Fibroblast of skin of right quadriceps (primary cell): Measurements from ENCODE around the gene SIRT6.
A peak's percentile ranks its signal among the peaks of the same experiment; 100 is the strongest.
"Not testable (repeated sequence)": the region's sequence is repeated elsewhere in the genome, so short reads cannot be mapped to it uniquely, and the experiment has no call there.

Source experiments
- DNase-seq: peaks from one replicate; pipeline ENCODE4 v3.0.0-alpha.2; 2013

Gene SIRT6

GRCh38 chr19:4182084-4182810 lies at the start of gene SIRT6, which contains the start of gene ANKRD24:
Gene SIRT6 (minus strand): TSS chr19:4182563. CDS start chr19:4182539, 24 bp downstream.
Gene ANKRD24 (plus strand): TSS chr19:4182689. CDS start chr19:4186426, 3,737 bp downstream.
- peak; percentile 94 for DNase-seq

DNA sequence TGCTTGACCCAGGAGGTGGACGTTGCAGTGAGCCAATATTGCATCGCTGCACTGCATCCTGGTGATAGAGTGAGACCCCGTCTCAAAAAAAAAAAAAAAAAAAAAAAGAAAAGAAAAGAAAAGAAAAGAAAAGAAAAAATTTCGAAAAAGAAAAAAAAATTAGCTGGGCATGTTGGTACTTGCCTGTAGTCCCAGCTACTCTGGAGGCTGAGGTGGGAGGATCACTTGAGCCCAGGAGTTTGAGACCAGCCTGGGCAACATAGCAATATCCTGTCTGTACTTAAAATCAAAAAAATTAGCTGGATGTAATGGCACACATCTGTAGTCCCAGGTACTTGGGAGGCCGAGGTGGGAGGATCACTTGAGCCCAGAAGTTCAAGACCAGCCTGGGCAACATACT lies 49.8 kb upstream of the SIRT6 start:
- not testable (repeated sequence) for DNase-seq

- DNase-seq, result not testable (repeated sequence)
These were observed 49.2 kb upstream of the SIRT6 start for GRCh38 chr19:4231521-4231920.

GRCh38 chr19:4230237-4230636 lies 47.9 kb upstream of the SIRT6 start:
- not testable (repeated sequence) for DNase-seq

DNA sequence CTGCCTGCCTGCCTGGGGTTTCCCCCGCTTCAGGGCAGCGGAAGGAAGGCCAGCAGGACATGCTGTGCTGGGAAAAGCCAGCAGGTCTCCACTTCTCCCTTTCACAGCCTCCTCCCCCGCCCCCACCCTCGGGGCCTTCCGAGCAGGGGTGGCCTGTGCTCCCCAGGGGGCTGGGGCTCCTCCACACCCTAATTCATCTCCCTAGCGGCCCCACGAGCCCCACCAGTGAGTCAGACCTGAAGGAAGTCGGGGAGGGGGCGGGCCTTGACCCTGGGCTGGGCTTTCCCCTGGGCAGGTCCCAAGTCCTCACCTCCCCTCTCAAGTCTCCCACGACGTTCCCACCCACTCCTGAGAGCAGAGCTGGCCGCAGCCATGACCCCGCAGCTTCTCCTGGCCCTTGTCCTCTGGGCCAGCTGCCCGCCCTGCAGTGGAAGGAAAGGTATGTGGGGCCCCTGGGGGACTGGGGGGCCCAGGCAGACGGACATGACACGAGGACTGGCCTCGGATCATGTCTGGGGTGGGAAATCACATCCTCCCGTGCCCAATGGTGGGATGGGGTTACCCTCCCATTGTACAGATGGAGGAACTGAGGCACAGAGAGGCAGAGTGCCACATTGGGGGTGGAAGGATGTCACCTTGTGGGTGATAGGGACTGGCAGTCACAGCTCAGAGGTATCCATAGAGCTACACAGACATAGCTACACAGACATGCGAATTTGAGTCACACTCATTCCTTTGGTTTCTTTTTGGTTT lies 47.0 kb upstream of the SIRT6 start, which contains the start of gene EBI3:
EBI3 (plus strand) TSS at position 345 of the 753 bp plus-strand sequence; CDS start at position 373, 28 bp downstream.
- DNase-seq, result peak; percentile 38

- no peak for DNase-seq
These were observed 46.4 kb upstream of the SIRT6 start for GRCh38 chr19:4228765-4229178.

- DNase-seq, result no peak
These were observed 45.4 kb upstream of the SIRT6 start for GRCh38 chr19:4227771-4228170.

- no peak for DNase-seq
These were observed 43.5 kb upstream of the SIRT6 start for GRCh38 chr19:4225885-4226284.

- no peak for DNase-seq
These were observed 42.1 kb upstream of the SIRT6 start for GRCh38 chr19:4224470-4224869.

- no peak for DNase-seq
These were observed 37.8 kb upstream of the SIRT6 start for GRCh38 chr19:4220188-4220587.

DNA sequence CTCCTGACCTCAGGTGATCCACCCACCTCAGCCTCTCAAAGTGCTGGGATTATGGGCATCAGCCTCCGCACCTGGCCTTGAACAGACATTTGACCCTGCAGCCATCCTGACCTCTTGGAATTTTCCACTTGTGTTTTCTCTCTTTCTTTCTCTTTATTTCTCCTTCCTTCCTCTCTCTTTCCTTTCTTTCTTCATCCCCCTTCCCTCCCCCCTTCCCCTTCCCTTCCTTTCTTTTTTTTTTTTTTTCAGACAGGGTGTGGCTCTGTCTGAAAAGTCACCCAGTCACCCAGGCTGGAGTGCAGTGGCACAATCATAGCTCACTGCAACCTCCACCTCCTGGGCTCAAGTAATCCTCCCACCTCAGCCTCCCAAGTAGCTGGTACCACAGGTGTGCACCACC lies 36.2 kb upstream of the SIRT6 start:
- not testable (repeated sequence) for DNase-seq

DNA sequence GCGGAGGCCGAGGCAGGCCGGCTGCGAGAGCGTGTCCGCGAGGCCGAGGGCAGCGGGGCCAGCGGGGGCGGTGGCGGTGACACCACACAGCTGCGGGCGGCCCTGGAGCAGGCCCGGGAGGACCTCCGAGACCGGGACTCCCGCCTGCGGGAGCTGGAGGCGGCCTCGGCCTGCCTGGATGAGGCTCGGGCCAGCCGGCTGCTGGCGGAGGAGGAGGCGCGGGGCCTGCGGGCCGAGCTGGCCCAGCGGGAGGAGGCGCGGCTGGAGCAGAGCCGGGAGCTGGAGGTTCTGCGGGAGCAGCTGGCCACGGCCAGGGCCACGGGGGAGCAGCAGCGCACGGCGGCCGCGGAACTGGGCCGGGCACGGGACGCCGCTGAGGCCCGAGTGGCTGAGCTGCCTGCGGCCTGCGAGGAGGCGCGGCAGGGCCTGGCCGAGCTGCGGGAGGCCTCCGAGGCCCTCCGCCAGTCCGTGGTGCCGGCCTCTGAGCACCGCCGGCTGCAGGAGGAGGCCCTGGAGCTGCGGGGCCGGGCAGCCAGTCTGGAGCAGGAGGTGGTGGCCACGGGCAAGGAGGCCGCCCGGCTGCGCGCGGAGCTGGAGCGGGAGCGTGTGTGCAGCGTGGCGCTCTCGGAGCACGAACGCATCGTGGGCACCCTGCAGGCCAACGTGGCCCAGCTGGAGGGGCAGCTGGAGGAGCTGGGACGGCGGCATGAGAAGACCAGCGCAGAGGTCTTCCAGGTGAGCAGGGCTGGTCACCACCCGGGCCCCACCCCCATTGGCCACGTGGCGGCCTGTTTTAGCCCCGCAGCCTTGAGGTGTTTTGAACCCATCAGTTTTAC lies 35.3 kb upstream of the SIRT6 start:
- no peak for DNase-seq

GRCh38 chr19:4216846-4217245 lies 34.5 kb upstream of the SIRT6 start:
- no peak for DNase-seq

GRCh38 chr19:4215807-4216206 lies 33.4 kb upstream of the SIRT6 start:
- no peak for DNase-seq

DNA sequence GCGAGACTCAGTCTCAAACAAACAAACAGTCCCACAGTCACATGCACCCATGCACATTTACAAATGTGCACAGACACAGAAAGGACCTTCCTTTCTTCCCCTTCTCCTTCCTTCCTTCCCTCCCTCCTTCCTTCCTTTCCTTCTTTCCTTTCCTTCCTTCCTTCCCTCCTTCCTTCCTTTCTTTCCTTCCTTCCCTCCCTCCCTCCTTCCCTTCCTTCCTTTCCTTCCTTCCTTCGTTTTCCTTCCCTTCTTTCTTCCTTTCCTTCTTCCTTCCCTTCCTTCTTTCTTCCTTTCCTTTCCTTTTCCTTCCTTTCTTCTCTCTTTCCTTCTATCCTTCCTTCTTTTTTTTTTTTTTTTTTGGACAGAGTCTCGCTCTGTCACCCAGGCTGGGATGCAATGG lies 30.8 kb upstream of the SIRT6 start:
- DNase-seq, result no peak

DNA sequence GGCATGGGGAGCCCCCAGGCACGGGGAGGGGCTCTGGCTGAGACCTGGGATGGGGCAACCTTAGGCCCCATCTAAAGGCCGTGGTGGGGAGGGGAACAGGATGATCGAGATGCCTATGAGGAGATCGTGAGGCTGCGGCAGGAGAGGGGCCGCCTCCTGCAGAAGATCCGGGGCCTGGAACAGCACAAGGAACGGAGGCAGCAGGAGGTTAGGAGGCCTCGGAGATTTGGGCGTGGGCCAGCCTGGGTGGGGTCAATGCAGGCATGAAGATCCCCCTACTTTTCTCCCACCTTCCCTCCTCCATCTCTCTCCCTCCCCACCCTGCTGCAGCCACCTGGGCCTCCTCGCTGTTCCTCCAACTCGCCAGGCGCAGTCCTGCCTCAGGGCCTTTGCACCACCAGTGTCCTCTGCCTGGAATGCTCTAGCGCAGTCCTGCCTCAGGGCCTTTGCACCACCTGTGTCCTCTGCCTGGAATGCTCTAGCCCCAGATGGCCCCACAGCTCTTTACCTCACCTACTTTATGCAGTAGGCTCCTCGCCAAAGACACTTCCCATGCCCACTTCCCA lies 27.9 kb upstream of the SIRT6 start:
- no peak for DNase-seq

DNA sequence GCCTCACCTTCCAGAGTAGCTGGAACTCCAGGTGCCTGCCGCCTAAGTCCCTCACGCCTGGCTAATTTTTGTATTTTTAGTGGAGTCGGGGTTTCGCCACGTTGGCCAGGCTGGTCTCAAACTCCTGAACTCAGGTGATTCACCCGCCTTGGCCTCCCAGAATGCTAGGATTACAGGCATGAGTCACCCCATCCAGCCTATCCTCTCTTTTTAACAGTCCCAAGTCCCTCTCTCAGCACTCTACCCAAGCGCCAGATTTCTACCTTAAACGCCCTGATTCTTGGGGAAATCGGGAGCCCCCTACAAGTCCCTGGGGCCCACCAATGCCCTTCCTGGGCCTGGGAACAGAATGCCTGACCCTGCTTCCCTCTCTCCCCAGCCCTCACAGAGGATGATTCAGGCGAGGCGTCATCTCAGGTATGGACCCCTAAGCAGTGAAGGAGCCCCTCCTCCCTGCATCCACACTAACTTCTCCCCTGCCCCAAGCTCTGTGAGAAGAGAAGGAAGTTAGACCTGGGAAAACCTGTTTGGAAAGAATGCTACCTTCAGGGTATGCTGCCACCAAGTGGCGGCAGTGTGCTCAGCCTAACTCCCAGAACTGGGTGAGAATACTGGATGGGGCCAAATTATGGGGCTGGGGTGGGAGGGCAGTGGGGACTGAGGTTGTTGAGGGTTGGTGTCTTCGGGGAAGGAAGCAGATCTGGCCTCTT lies 26.2 kb upstream of the SIRT6 start:
- DNase-seq, result peak; percentile 27

DNA sequence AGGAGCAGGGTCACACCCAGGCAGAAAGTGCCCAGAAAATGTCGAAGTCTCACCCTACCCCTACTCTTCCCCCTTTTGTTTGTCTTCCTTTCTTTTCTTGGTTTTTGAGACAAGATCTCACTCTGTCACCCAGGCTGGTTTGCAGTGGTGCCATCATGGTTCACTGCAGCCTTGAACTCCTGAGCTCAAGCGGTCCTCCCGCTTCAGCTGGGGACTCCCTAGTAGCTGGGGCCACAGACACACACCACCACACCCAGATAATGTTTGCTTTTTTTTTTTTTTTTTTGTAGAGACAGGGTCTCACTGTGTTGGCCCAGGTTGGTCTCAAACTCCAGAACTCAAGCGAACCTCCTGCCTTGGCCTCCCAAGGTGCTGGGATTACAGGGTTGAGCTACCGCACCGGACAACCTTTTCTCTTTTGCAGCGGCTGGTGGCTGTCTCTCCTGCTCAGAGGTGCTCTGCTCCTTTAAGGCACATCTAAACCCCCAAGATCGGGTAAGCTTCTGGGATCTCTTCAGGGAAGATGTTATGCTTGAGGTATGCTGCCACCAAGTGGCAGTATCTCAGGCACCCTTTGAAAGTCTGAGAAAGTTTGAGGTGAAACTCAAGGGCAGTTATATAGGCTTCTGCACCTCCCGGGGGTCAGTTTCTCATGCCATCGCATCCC lies 24.6 kb upstream of the SIRT6 start:
- DNase-seq, result peak; percentile 14

GRCh38 chr19:4201798-4202197 lies 19.4 kb upstream of the SIRT6 start:
- DNase-seq, result no peak

GRCh38 chr19:4200940-4201542 lies 18.7 kb upstream of the SIRT6 start:
- DNase-seq, result no peak

DNA sequence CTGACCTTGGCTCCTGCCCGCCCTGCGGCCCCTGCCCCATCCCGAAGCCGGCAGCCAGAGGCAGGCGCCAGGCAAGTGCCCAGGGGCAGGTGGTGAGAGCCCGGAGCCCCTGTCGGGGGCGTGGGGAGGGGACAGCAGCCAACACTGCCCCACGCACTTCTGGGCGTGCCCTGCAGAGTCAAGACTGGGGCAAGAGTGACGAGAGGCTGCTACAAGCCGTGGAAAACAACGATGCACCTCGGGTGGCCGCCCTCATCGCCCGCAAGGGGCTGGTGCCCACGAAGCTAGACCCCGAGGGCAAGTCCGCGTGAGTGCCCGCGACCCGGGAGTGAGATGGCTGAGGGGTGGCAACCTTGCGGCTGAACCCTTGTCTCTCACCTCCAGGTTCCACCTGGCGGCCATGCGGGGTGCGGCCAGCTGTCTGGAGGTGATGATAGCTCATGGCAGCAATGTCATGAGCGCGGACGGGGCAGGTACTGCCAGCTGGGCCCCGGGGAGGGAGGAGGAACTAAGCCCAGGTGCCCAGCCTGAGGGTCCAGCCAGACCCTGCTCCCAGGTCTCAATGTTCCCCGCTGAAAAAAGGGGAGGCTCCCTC lies 17.4 kb upstream of the SIRT6 start:
- no peak for DNase-seq
